PC-9 (cell line): ENCODE measurements around the gene IARS2. TPM values are rescaled to one million over a fixed set of nuclear protein-coding genes. Genes with fewer than 3 reads are reported as not detected.

Experiments
- Bru-seq: library from RNA; stranded (reverse); fragments of 400-500 nt; gene quantifications from one replicate; lab custom pipeline; 2021; lab: Mats Ljungman, UMichigan
- BruChase-seq, 2 experiments: library from RNA; stranded (reverse); fragments of 400-500 nt; gene quantifications; one replicate each; lab custom pipeline; 2021; lab: Mats Ljungman, UMichigan
- BruUV-seq: library from RNA; stranded (reverse); fragments of 400-500 nt; replicated peaks from 2 replicates; lab custom pipeline; 2021; lab: Mats Ljungman, UMichigan
- CTCF ChIA-PET: fragments of 300-600 bp; sonication (Branson Sonifier 250); formaldehyde crosslinking; loops from one replicate; lab custom pipeline; 2022; ENCODE audit warnings: antibody characterized with exemption; lab: Charles Lee
- POLR2A ChIA-PET: fragments of 300-600 bp; sonication (Branson Sonifier 250); formaldehyde crosslinking; loops from one replicate; lab custom pipeline; 2022; ENCODE audit warnings: antibody characterized with exemption; ENCODE audit not compliant: unreplicated experiment; lab: Charles Lee
- DNase-seq, 2 experiments: peaks; one replicate each; pipeline versions ENCODE4 v3.0.0 to v3.0.0-alpha.2; 2015 to 2022; ENCODE audit warnings: mixed read lengths in 1 of 2
- H2AFZ ChIP-seq: fragments of 200-600 bp; sonication (generic); 2 replicates; pipeline ENCODE4 v1.8.1; 2017; ENCODE audit warnings: antibody characterized with exemption
- H3F3A ChIP-seq: fragments of 200-600 bp; sonication (generic); 2 replicates; pipeline ENCODE4 v1.8.1; 2017; ENCODE audit warnings: antibody characterized with exemption, mild to moderate bottlenecking, low read depth; ENCODE audit not compliant: insufficient read depth
- H3K27ac ChIP-seq: fragments of 200-600 bp; sonication (generic); 2 replicates; pipeline ENCODE4 v1.6.1; 2016; ENCODE audit warnings: mixed run types
- H3K27me3 ChIP-seq: fragments of 200-600 bp; sonication (generic); 2 replicates; pipeline ENCODE4 v1.6.1; 2016; ENCODE audit warnings: low read depth, mixed run types; ENCODE audit not compliant: insufficient read depth
- H3K36me3 ChIP-seq: fragments of 200-600 bp; sonication (generic); 2 replicates; pipeline ENCODE4 v1.6.1; 2016; ENCODE audit warnings: low read depth, mixed run types
- H3K4me1 ChIP-seq: fragments of 200-600 bp; sonication (generic); replicated peaks from 2 replicates; pipeline ENCODE4 v1.6.1; 2016; ENCODE audit warnings: mixed run types; ENCODE audit not compliant: insufficient read depth
- H3K4me2 ChIP-seq: fragments of 200-600 bp; sonication (generic); 2 replicates; pipeline ENCODE4 v1.6.1; 2017; ENCODE audit warnings: mixed run types
- H3K4me3 ChIP-seq: fragments of 200-600 bp; sonication (generic); 2 replicates; pipeline ENCODE4 v1.6.1; 2016; ENCODE audit warnings: mixed run types
- H3K79me2 ChIP-seq: fragments of 200-600 bp; sonication (generic); 2 replicates; pipeline ENCODE4 v1.6.1; 2017; ENCODE audit warnings: low read depth, mixed run types
- H3K9me2 ChIP-seq: fragments of 200-600 bp; sonication (generic); 2 replicates; pipeline ENCODE4 v1.8.1; 2017; ENCODE audit warnings: mild to moderate bottlenecking; ENCODE audit not compliant: insufficient read depth
- H3K9me3 ChIP-seq: fragments of 200-600 bp; sonication (generic); 2 replicates; pipeline ENCODE4 v1.8.1; 2016; ENCODE audit warnings: low read depth; ENCODE audit not compliant: insufficient read depth
- H4K20me1 ChIP-seq: fragments of 200-600 bp; sonication (generic); 2 replicates; pipeline ENCODE4 v1.8.1; 2017; ENCODE audit not compliant: insufficient read depth
- EZH2 ChIP-seq: fragments of 200-600 bp; sonication (generic); IDR thresholded peaks from 2 replicates; pipeline ENCODE4 v1.8.0; 2017; ENCODE audit warnings: antibody characterized with exemption, low read depth
- intact Hi-C: fragments of 100-400 bp; cut with micrococcal nuclease; formaldehyde crosslinking; loops from one replicate; pipeline ENCODE4 v1.10.0; 2022; ENCODE audit not compliant: unreplicated experiment
- long read RNA-seq: library from polyadenylated mRNA; stranded (forward); transcript quantifications from one replicate; pipeline ENCODE4 v2.0.0, GENCODE V29; 2022
- total RNA-seq: library from RNA; stranded (reverse); gene quantifications from 2 replicates; pipeline ENCODE4 v1.2.3, GENCODE V29; 2021
- TF ChIP-seq, protein P1 (sequence below): fragments of 200-600 bp; sonication (generic); conservative IDR thresholded peaks from 2 replicates; pipeline ENCODE4 v1.6.1; 2017; ENCODE audit warnings: mixed run types, antibody characterized with exemption, mild to moderate bottlenecking, moderate library complexity

IARS2 gene
- total RNA-seq, result 128 and 155 TPM in 2 replicates
- Bru-seq, nascent RNA, result percentile 85 among the genes with signal in this experiment
- BruChase-seq, experiment 1, labeled RNA remaining after a 2-hour chase, result percentile 83 among the genes with signal in this experiment
- BruChase-seq, experiment 2, labeled RNA remaining after a 6-hour chase, result percentile 89 among the genes with signal in this experiment
- long read RNA-seq, transcript IARS2-201 (23 exons, 3,560 nt), result major isoform, 197 of 265 reads
- long read RNA-seq, partial matches to known transcripts, result 31 of 265 reads
- long read RNA-seq, other reads (novel, unspliced or antisense), result 37 of 265 reads

- POLR2A ChIA-PET, result interaction anchor here (0.6 to 0.7 kb wide), 2 partner anchors 48 to 890 kb away, joined by 3 to 5 read pairs; partner anchors contain the start of gene EPRS1
- TSS peak; percentile 42 for BruUV-seq
- no peaks in the 10 kb centered on the region for H3K27me3 ChIP-seq
Measured at GRCh38 chr1:220094016-220094911, at the start of gene IARS2. IARS2 (plus strand) TSS chr1:220094132; CDS start chr1:220094217, 85 bp downstream.

GRCh38 chr1:220044678-220045355, 49.1 kb upstream of the IARS2 start:
- H3K9me3 ChIP-seq, result no peaks in the 10 kb centered on the region
- TF ChIP-seq, protein P1, sequence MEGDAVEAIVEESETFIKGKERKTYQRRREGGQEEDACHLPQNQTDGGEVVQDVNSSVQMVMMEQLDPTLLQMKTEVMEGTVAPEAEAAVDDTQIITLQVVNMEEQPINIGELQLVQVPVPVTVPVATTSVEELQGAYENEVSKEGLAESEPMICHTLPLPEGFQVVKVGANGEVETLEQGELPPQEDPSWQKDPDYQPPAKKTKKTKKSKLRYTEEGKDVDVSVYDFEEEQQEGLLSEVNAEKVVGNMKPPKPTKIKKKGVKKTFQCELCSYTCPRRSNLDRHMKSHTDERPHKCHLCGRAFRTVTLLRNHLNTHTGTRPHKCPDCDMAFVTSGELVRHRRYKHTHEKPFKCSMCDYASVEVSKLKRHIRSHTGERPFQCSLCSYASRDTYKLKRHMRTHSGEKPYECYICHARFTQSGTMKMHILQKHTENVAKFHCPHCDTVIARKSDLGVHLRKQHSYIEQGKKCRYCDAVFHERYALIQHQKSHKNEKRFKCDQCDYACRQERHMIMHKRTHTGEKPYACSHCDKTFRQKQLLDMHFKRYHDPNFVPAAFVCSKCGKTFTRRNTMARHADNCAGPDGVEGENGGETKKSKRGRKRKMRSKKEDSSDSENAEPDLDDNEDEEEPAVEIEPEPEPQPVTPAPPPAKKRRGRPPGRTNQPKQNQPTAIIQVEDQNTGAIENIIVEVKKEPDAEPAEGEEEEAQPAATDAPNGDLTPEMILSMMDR, result no peak
- TF ChIP-seq EZH2, result no peak
- ChIA-PET CTCF (interaction anchor here (0.6 kb wide), 1 partner anchor 712 kb away, joined by 3 read pairs; no protein-coding TSS in a partner anchor), POLR2A (no interaction called here)
- H4K20me1 ChIP-seq, result peaks cover 39% of the 10 kb centered on the region
- H3K4me2 ChIP-seq, result peak overlapping the region; percentile 83
- peak overlapping the region; percentile 95 for H3K4me3 ChIP-seq
- H3F3A ChIP-seq, result peaks cover 11% of the 10 kb centered on the region
- H3K79me2 ChIP-seq, result peaks cover 63% of the 10 kb centered on the region
- no peaks in the 10 kb centered on the region for H3K9me2 ChIP-seq
- no TSS peak for BruUV-seq
- H3K27me3 ChIP-seq, result no peaks in the 10 kb centered on the region
- peaks cover 25% of the 10 kb centered on the region for H3K4me1 ChIP-seq
- intact Hi-C loops, result loop anchor here (10.0 kb wide), 1 partner anchor 750 kb away; no protein-coding TSS in a partner anchor
- 0 out of 2 replicates have a peak, but pooled peaks cover 12% of the 10 kb centered on the region for H3K36me3 ChIP-seq
- H2AFZ ChIP-seq, result no peak overlapping the region
- H3K27ac ChIP-seq, result no peak overlapping the region
- DNase-seq, result no peak

More at GRCh38 chr1:220094016-220094911, at the start of gene IARS2:
- Histone ChIP-seq H3F3A (peaks cover 10% of the 10 kb centered on the region; the same call in 1 of the 2 replicates), H2AFZ (peak within 1 kb of the TSS; percentile 91), H4K20me1 (peaks cover 8% of the 10 kb centered on the region; the same call in 1 of the 2 replicates), H3K79me2 (peaks cover 21% of the 10 kb centered on the region), H3K27ac (peak within 1 kb of the TSS; percentile 37), H3K4me3 (peak within 1 kb of the TSS; percentile 66), H3K36me3 (peaks cover 6% of the 10 kb centered on the region), H3K9me3 (no peaks in the 10 kb centered on the region), H3K4me2 (peak within 1 kb of the TSS; percentile 73), H3K9me2 (no peaks in the 10 kb centered on the region), H3K4me1 (peaks cover 10% of the 10 kb centered on the region)
- peak; percentile 71 to 94 for DNase-seq
- TF ChIP-seq EZH2, result no peak
- TF ChIP-seq, protein P1, result no peak
- intact Hi-C loops, result loop anchor here (1.0 kb wide), 1 partner anchor 48 kb away; the partner anchor contains the start of gene EPRS1
- CTCF ChIA-PET, result interaction anchor here (0.6 kb wide), 1 partner anchor 47 kb away, joined by 8 read pairs; no protein-coding TSS in a partner anchor
